ENCODE results near the gene TMEM255B.

DNA sequence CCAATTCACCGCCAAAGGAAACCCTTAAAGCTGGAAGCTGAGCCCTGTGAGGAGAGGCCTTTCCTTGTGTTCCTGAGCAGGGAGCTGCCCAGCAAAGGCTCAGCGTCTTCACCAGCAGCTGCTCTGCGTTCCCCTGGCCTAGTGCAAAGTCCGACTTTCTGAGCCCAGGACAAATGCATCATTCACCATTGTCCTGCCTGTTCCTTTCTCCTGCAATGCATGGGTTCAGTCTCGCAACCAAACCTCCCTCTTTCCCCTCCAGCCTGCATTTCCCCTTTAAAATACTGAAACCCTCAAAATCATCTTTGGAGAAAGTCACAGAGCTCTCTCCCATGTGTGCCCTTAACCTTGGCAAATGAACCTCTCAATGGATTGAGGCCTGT, 12.9 kb upstream of the TMEM255B start:
- TF ChIP-seq ZFP3 (CRISPR knock-in tag; IDR thresholded peaks at IDR 0.05) (no peak), ISL1 (CRISPR knock-in tag; IDR thresholded peaks at IDR 0.05) (no peak), POU6F1 (CRISPR knock-in tag; IDR thresholded peaks at IDR 0.05; ENCODE audit: borderline replicate concordance, low read depth) (no peak), OSR1 (CRISPR knock-in tag; IDR thresholded peaks at IDR 0.05) (no peak), TOX (CRISPR knock-in tag; IDR thresholded peaks at IDR 0.05; ENCODE audit: borderline replicate concordance) (no peak), ESRRG (CRISPR knock-in tag; IDR thresholded peaks at IDR 0.05) (no peak), RARB (CRISPR knock-in tag; IDR thresholded peaks at IDR 0.05) (no peak), PPARA (CRISPR knock-in tag; IDR thresholded peaks at IDR 0.05; ENCODE audit: borderline replicate concordance) (no peak), PATZ1 (CRISPR knock-in tag; IDR thresholded peaks at IDR 0.05; ENCODE audit: borderline replicate concordance) (no peak), CSRNP3 (CRISPR knock-in tag; IDR thresholded peaks at IDR 0.05) (no peak)
- TF ChIP-seq, protein P1, sequence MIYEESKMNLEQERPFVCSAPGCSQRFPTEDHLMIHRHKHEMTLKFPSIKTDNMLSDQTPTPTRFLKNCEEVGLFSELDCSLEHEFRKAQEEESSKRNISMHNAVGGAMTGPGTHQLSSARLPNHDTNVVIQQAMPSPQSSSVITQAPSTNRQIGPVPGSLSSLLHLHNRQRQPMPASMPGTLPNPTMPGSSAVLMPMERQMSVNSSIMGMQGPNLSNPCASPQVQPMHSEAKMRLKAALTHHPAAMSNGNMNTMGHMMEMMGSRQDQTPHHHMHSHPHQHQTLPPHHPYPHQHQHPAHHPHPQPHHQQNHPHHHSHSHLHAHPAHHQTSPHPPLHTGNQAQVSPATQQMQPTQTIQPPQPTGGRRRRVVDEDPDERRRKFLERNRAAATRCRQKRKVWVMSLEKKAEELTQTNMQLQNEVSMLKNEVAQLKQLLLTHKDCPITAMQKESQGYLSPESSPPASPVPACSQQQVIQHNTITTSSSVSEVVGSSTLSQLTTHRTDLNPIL (CRISPR knock-in tag; IDR thresholded peaks at IDR 0.05; ENCODE audit: low read depth), result no peak
